ENCODE data around the gene LMX1A.

DNA sequence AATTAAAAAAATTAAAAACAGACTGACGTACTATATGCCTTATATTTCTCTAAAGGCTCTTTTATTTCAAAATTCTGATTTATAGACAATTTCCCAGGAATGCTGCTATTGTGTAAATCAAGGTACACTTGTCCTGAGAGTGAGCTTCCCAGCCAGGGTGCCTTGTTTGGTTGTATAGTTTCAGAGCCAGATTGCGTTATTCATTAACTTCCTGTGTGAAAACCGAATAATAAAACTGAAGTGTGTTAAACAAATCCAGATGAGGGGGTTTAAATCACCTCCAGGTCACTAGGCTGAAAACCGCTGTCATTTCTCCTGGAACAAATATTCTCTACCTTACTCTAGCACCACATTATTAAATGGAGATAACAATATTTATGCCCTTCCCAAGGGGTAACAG lies 68.7 kb downstream of the LMX1A start:
- TF ChIP-seq, protein P1, sequence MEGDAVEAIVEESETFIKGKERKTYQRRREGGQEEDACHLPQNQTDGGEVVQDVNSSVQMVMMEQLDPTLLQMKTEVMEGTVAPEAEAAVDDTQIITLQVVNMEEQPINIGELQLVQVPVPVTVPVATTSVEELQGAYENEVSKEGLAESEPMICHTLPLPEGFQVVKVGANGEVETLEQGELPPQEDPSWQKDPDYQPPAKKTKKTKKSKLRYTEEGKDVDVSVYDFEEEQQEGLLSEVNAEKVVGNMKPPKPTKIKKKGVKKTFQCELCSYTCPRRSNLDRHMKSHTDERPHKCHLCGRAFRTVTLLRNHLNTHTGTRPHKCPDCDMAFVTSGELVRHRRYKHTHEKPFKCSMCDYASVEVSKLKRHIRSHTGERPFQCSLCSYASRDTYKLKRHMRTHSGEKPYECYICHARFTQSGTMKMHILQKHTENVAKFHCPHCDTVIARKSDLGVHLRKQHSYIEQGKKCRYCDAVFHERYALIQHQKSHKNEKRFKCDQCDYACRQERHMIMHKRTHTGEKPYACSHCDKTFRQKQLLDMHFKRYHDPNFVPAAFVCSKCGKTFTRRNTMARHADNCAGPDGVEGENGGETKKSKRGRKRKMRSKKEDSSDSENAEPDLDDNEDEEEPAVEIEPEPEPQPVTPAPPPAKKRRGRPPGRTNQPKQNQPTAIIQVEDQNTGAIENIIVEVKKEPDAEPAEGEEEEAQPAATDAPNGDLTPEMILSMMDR (IDR thresholded peaks at IDR 0.05) = no peak
- TF ChIP-seq POLR2AphosphoS5 (IDR thresholded peaks at IDR 0.05) = no peak

Data from prostate gland (tissue), 2 donors.